ENCODE results near the gene GNAI3. TPM values are rescaled to one million over a fixed set of nuclear protein-coding genes. Genes with fewer than 3 reads are reported as not detected.
A peak's percentile ranks its signal among the peaks of the same experiment; 100 is the strongest.

Gene GNAI3
- total and polyA plus RNA-seq, 2 of the 8 experiments (the other 6 are each of a cell fraction or from before 2014, with no cell fraction given) = 4.0 to 9.8 TPM

DNA sequence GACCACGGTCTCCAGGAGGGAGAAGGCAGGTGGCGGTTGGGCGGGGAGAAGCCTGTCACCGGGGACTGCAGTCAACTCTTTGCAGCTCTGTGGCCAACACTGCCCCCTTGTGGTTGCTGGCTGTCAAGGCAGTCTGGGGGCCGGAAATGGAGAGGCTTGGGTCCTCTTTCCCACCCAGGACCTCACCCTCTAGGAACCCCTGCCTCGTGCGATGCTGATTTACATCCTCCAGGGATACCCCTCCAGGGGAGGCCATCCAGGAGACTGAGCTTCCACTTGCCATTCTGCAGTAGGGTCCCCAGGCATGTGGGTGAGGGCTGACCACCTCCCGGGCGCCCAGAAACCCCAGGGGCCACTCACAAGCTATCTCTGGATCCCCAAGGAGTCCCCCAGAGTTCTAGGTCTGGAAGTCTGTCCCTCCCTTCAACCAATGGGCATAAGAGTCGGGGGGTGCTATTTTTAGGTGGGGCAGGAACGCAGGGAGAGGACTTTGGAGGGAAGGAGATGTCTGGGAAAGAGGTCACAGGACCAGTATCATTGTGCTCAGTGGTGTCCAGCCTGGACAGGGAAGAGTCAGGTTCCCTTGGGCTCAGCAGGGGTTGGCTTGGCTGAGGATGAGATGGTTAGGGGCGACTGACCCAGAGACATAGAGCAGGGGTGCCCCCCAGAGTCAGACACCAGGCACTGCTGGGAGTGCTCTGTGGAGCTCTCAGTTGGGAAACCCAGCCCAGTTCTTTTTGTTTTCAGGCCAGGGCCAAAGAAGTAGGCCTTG is 15.9 kb upstream of the GNAI3 start (continued):
- TF ChIP-seq, protein P1, sequence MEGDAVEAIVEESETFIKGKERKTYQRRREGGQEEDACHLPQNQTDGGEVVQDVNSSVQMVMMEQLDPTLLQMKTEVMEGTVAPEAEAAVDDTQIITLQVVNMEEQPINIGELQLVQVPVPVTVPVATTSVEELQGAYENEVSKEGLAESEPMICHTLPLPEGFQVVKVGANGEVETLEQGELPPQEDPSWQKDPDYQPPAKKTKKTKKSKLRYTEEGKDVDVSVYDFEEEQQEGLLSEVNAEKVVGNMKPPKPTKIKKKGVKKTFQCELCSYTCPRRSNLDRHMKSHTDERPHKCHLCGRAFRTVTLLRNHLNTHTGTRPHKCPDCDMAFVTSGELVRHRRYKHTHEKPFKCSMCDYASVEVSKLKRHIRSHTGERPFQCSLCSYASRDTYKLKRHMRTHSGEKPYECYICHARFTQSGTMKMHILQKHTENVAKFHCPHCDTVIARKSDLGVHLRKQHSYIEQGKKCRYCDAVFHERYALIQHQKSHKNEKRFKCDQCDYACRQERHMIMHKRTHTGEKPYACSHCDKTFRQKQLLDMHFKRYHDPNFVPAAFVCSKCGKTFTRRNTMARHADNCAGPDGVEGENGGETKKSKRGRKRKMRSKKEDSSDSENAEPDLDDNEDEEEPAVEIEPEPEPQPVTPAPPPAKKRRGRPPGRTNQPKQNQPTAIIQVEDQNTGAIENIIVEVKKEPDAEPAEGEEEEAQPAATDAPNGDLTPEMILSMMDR (IDR thresholded peaks at IDR 0.05; ENCODE audit: control extremely low read depth in 1 of 3, insufficient read depth in 1 of 3, low read depth in 1 of 3, low read length in 3 of 3) = peak; percentile 92 to 98 (median 96)
- TF ChIP-seq NRF1 (IDR thresholded peaks at IDR 0.05; ENCODE audit: low read depth, low read length) (no peak), RAD21 (IDR thresholded peaks at IDR 0.05 in 1 of 2, conservative IDR thresholded peaks at IDR 0.05 in 1 of 2; ENCODE audit: low read depth in 2 of 2, low read length in 2 of 2) (peak; percentile 93), KDM4A (IDR thresholded peaks at IDR 0.05; ENCODE audit: low read depth, low read length, severe bottlenecking) (peak; percentile 25), SAP30 (IDR thresholded peaks at IDR 0.05; ENCODE audit: insufficient read depth, insufficient replicate concordance, low read length) (no peak), POLR2AphosphoS5 (IDR thresholded peaks at IDR 0.05; ENCODE audit: low read depth, low read length) (no peak)

All from H1 (cell line).